HUES48 (cell line): ENCODE measurements around the gene ACOT11.
A peak's percentile ranks its signal among the peaks of the same experiment; 100 is the strongest.

Experiments
- H3K27ac ChIP-seq: one replicate; pipeline ENCODE4 v1.7.0; 2013; ENCODE audit warnings: low read depth, low read length, inconsistent platforms
- H3K27me3 ChIP-seq: 2 replicates; pipeline ENCODE4 v1.6.1; 2013; ENCODE audit warnings: mild to moderate bottlenecking, low read length; ENCODE audit not compliant: control insufficient read depth, insufficient read depth
- H3K36me3 ChIP-seq: 2 replicates; pipeline ENCODE4 v1.6.1; 2013; ENCODE audit warnings: low read length; ENCODE audit not compliant: control insufficient read depth, insufficient read depth
- H3K4me1 ChIP-seq: 2 replicates; pipeline ENCODE4 v1.6.1; 2013; ENCODE audit warnings: mild to moderate bottlenecking, low read length; ENCODE audit not compliant: control insufficient read depth, insufficient read depth
- H3K4me3 ChIP-seq: 2 replicates; pipeline ENCODE4 v1.5.1; 2013; ENCODE audit warnings: mild to moderate bottlenecking, low read depth, low read length
- H3K9ac ChIP-seq: 2 replicates; pipeline ENCODE4 v1.6.1; 2013; ENCODE audit warnings: mild to moderate bottlenecking, low read depth, low read length, moderate library complexity
- H3K9me3 ChIP-seq: 2 replicates; pipeline ENCODE4 v1.6.1; 2013; ENCODE audit warnings: low read length; ENCODE audit not compliant: control insufficient read depth, insufficient read depth

ACOT11 gene

DNA sequence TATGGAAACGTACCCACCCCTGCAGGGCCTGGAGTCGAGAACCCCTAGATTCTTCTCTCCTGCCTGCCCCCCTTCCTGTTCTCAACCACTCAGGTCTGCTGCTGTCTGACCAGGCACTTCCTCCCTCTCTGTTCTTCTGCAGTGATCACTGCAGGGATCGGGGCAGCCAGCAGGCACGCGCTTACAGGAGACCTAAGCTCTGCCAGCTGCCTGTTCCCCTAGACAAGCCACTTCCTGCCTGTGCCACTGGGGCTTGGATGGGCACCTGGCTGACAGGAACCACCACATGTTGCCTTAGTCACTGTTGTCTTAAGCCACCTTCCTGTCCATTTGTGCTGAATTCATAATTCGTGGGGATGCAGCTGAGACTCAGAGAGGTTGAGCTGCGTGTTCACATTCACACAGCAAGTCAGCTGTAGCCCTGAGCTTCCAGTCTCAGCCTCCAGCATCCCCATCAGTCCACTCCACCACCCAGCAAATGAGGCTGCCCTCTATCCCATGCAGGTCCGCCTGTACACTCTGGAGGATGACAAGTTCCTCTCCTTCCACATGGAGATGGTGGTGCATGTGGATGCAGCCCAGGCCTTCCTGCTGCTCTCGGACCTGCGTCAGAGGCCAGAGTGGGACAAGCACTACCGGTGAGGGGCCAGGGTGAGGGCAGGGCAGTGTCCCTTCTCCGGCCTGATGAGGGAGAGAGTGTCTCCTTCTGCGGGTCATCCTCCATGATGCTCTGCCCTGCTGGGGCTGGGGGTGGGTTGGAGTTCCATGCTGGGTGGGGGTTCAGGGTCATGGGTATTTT is 56.7 kb downstream of the ACOT11 start:
- Histone ChIP-seq H3K9me3 (no peaks in the 10 kb centered on the region), H3K27ac (no peak overlapping the region), H3K4me3 (no peak overlapping the region), H3K4me1 (0 out of 2 replicates have a peak, but pooled peaks cover 2% of the 10 kb centered on the region), H3K27me3 (no peaks in the 10 kb centered on the region), H3K9ac (no peak overlapping the region), H3K36me3 (no peaks in the 10 kb centered on the region)

DNA sequence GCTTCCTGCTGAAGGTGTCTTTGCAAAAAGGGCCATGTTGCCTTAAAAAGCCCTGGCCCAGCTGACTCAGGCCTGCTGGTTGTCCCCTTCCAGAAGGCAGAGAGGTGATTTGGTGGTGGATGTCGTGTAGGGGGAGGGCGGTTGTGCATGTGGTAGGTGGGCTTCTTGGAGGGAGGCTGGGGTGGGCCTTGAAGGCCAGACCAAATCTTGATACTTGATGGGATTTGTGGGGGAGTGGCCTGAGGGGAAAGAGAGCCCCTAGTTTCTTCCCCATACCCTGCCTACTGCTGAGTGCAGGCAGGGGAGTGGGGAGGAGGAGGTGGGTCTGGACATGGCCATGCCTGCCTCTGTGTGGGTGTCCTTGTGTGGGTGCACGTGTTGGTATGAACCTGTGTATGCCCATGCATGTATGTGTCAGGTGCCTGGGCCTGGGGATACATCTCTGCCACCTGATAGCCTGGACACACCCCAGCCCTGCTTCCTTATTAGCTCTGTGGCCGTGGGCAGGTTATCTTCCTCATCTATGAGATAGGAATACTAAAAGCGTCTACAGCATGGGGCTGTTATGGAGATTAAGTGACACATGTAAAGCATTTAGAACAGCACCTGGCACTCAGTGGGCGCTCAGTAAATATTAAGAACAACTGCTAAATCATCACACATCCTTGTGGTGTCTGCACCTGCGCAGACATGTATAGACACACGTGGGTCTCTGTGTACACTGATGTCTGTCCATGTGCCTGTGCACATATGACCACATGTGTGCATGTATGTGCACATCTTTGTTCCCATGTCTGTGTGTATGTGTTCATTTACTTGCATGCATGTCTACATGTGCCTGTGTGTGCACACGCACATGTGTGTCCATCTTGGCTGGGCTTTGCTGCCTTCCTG is 58.3 kb downstream of the ACOT11 start:
- H3K4me3 ChIP-seq: no peak overlapping the region
- H3K4me1 ChIP-seq: peaks cover 4% of the 10 kb centered on the region; the same call in 1 of the 2 replicates
- H3K36me3 ChIP-seq: no peaks in the 10 kb centered on the region
- no peak overlapping the region for H3K27ac ChIP-seq
- H3K9ac ChIP-seq: no peak overlapping the region
- no peaks in the 10 kb centered on the region for H3K9me3 ChIP-seq
- no peaks in the 10 kb centered on the region for H3K27me3 ChIP-seq

DNA sequence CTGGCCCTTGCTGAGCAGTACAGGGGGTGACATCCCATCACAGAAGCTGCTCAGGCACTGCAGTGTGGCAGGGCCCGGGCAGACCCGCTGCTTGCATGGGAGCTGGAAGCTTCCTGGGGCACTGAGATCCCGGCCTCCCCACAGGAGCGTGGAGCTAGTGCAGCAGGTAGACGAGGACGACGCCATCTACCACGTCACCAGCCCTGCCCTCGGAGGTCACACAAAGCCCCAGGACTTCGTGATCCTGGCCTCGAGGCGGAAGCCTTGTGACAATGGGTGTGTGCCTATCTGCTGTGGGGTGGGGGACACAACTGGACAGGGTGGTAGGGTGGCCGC is 58.9 kb downstream of the ACOT11 start:
- Histone ChIP-seq H3K27me3 (no peaks in the 10 kb centered on the region), H3K9me3 (no peaks in the 10 kb centered on the region), H3K27ac (no peak overlapping the region), H3K4me1 (peaks cover 4% of the 10 kb centered on the region; the same call in 1 of the 2 replicates), H3K9ac (no peak overlapping the region), H3K4me3 (no peak overlapping the region), H3K36me3 (no peaks in the 10 kb centered on the region)

DNA sequence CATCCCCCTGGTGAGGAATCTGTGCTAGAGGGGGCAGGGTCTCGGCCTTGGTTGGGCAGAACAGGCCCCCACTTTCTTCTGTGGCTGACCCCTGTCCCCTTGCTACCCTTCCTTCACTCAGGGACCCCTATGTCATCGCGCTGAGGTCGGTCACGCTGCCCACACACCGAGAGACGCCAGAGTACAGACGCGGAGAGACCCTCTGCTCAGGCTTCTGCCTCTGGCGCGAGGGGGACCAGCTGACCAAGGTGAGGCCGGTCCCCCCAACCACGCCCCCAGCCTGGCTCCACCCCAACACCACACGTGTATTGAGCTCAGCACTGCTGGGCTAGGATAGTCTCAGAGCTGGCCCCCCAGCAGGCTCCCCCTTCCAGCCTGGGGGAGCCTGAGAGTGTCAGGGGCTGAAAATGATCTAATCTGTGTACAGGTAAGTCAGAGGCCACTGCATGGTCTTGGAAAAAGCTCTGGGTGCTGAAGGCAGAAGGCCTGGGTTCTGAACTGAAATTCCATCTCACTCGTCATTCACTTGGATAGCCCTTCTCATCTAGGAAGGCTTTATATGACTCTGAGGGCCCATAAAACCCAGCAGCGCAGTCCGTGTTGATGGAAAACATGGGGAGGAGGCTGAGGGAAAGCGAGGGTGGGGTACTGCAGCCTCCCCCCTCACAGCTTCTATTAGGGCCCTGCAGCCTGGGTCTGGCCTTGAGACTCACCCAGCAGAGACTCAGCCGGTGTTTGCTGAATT is 60.0 kb downstream of the ACOT11 start:
- H3K36me3 ChIP-seq: no peaks in the 10 kb centered on the region
- peaks cover 4% of the 10 kb centered on the region; the same call in 1 of the 2 replicates for H3K4me1 ChIP-seq
- no peak overlapping the region for H3K27ac ChIP-seq
- no peak overlapping the region for H3K9ac ChIP-seq
- H3K9me3 ChIP-seq: no peaks in the 10 kb centered on the region
- no peaks in the 10 kb centered on the region for H3K27me3 ChIP-seq
- no peak overlapping the region for H3K4me3 ChIP-seq

DNA sequence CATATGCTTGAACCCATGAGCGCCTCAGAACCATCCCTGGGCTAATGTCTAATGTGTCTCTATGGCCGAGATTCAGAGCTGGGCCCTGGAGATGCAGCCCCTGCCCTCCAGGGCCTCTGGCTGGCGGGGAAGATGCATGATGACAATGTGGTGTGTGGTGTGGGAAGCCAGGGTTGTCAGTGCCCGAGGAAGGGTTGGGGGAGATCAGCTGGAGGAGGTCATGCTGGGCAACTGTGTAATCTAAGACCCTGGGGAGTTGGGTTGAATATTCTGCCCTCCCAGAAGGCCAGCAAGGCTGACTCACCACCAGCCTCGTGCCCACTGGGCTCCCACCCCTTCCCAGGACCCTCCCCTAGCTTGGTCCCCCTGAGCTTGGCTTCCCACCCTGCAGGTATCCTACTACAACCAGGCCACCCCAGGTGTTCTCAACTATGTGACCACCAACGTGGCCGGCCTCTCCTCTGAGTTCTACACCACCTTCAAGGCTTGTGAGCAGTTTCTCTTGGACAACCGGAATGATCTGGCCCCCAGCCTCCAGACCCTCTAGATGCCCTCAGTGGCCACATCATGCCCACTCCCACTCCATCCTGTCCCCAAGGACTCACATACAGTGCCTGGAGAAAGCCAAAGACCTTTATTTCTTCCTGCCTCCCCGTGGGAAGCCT is 60.7 kb downstream of the ACOT11 start:
- Histone ChIP-seq H3K36me3 (no peaks in the 10 kb centered on the region), H3K4me3 (no peak overlapping the region), H3K27me3 (no peaks in the 10 kb centered on the region), H3K4me1 (peaks cover 4% of the 10 kb centered on the region; the same call in 1 of the 2 replicates), H3K9ac (no peak overlapping the region), H3K9me3 (no peaks in the 10 kb centered on the region), H3K27ac (no peak overlapping the region)

DNA sequence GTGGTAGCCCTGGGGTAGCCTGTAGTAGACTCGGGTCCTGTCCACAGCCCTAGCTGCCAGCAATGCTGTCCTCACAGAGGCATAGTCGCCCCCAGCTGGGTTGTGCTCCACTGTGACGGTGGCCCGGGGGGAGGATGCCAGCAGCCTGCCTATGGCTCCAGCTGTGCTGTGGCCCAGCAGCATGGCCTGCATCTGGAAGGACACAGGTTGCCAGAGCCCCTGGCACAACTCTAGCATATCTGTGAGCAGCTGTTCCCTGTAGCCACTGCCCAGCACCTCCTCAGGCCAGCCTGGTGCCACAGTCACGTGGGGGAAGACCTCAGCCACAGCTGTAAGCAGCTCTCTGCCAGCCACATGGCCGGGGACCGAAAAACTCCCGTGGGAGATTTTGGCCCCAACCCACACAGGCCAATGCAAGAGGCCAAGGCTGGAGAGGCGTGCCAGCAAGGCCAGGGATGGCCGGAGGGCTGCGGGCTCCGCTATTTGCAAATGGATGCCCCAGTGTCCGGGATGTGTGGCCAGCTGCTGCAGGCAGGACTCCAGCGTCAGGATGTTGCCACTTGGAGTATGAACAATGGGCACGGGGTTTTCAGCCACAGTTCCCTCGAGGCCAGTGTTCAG is 61.4 kb downstream of the ACOT11 start:
- no peak overlapping the region for H3K4me3 ChIP-seq

DNA sequence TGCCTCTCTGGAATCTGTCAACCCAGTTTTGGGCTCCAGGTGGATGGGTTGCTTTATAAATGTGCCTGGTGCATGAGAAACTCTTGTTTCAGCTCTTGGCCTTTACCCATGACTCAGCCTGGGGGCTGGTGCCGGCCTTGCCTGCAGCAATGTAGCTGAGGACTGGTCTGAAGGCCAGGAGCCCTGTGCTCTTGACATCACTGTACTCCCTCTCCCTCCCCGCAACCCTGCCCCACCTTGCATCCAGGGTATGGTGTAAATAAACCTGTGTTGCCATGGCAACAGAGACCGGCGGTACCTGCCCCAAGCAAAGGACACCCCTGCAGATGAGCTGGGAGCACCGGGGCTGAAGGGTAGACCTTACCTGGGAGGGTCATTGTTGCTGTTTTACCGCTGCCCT is 62.0 kb downstream of the ACOT11 start:
- Histone ChIP-seq H3K27me3 (no peaks in the 10 kb centered on the region), H3K27ac (peak overlapping the region; percentile 25), H3K4me3 (no peak overlapping the region), H3K9me3 (no peaks in the 10 kb centered on the region), H3K36me3 (no peaks in the 10 kb centered on the region), H3K4me1 (peaks cover 4% of the 10 kb centered on the region; the same call in 1 of the 2 replicates), H3K9ac (no peak overlapping the region)

More for the DNA sequence above, 61.4 kb downstream of the ACOT11 start:
- peaks cover 4% of the 10 kb centered on the region; the same call in 1 of the 2 replicates for H3K4me1 ChIP-seq
- no peaks in the 10 kb centered on the region for H3K27me3 ChIP-seq
- H3K27ac ChIP-seq: no peak overlapping the region
- no peaks in the 10 kb centered on the region for H3K36me3 ChIP-seq
- H3K9me3 ChIP-seq: no peaks in the 10 kb centered on the region
- H3K9ac ChIP-seq: no peak overlapping the region

DNA sequence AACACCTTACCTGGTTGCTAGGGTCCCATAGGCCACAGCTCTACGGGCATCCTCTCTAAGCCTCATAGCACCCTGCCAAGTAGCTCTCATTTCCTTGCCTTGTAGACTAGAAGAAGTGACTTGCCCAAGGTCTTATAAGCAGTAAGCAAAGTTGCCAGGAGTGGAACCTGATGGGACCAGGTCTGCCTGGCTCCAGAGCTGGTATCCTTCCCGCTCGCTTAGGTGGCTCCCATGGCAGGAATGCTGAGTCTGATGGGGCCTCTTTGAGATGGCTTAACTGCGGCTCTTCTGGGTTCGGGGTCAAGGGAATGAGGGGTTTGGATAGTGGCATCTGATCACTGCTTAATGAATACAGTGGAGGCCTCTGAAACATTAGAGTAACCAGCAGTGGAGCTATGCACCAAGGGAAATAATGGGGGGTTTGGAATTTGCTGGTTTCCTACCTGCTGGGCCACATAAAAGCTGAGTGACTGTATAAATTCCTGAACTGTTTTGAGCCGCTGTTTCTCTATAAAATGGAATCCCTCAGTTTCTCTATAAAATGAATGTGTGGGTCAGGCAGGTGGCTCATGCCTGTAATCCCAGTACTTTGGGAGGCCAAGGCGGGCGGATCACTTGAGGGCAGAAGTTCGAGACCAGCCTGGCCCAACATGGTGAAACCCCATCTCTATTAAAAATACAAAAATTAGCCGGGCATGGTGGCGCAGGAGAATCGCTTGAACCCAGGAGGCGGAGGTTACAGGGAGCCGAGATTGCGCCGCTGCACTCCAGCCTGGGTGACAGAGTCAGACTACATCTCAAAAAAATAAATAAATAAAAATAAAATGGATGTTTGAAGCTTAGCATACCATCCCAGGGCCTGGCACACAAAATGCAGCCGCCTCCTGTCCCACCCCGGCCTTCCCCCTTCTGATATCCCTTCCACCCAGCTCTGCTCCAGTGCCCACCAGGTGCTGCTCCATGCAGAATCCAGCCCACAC is 62.9 kb downstream of the ACOT11 start:
- peak overlapping the region; percentile 25 for H3K27ac ChIP-seq
- H3K27me3 ChIP-seq: no peaks in the 10 kb centered on the region
- H3K9me3 ChIP-seq: no peaks in the 10 kb centered on the region
- H3K4me3 ChIP-seq: no peak overlapping the region
- H3K4me1 ChIP-seq: peaks cover 4% of the 10 kb centered on the region; the same call in 1 of the 2 replicates
- H3K36me3 ChIP-seq: no peaks in the 10 kb centered on the region
- no peak overlapping the region for H3K9ac ChIP-seq

DNA sequence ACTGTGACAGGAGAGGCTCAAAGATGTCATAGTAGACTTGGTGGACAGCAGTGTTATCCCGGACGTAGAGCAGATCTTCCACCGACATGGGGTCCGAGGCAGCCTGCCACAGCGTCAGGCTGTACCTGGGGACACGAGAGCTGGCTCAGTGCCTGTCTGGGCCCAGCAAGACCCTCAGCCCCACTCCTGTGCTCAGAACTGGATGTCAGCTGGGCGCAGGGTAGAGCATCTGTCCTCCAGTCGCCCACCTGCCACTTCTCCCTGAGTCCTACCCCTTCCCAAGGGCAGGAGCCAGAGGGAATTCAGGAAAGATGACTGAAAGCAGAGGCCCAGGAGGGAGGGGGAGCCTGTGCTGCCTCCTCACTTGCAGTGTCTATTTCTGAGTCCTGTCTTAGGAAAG is 63.6 kb downstream of the ACOT11 start:
- Histone ChIP-seq H3K27me3 (no peaks in the 10 kb centered on the region), H3K4me3 (no peak overlapping the region), H3K9ac (no peak overlapping the region), H3K27ac (no peak overlapping the region), H3K4me1 (peaks cover 4% of the 10 kb centered on the region; the same call in 1 of the 2 replicates), H3K36me3 (no peaks in the 10 kb centered on the region), H3K9me3 (no peaks in the 10 kb centered on the region)
